Daoy (cell line): ENCODE results near the gene PLAAT2. TPM values are rescaled to one million over a fixed set of nuclear protein-coding genes. Genes with fewer than 3 reads are reported as not detected.
"Not testable (repeated sequence)": the region's sequence is repeated elsewhere in the genome, so short reads cannot be mapped to it uniquely, and the experiment has no call there.

ENCODE experiments used
- DNase-seq: peaks from one replicate; pipeline ENCODE4 v3.0.0-alpha.2; 2015; ENCODE audit warnings: low read depth
- total RNA-seq: library from RNA; depleted of rRNA; stranded (reverse); fragments of >200 nt; shearing (Covaris generic); gene quantifications from 2 replicates; pipeline ENCODE4 v1.2.3, GENCODE V29; 2014

The PLAAT2 gene
- total RNA-seq, 1 experiment from 2014 or later = not detected

DNA sequence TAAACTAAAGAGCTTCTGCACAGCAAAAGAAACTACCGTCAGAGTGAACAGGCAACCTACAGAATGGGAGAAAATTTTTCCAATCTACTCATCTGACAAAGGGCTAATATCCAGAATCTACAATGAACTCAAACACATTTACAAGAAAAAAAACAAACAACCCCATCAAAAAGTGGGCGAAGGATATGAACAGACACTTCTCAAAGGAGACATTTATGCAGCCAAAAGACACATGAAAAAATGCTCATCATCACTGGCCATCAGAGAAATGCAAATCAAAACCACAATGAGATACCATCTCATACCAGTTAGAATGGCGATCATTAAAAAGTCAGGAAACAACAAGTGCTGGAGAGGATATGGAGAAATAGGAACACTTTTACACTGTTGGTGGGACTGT is 15.7 kb upstream of the PLAAT2 start:
- not testable (repeated sequence) for DNase-seq

DNA sequence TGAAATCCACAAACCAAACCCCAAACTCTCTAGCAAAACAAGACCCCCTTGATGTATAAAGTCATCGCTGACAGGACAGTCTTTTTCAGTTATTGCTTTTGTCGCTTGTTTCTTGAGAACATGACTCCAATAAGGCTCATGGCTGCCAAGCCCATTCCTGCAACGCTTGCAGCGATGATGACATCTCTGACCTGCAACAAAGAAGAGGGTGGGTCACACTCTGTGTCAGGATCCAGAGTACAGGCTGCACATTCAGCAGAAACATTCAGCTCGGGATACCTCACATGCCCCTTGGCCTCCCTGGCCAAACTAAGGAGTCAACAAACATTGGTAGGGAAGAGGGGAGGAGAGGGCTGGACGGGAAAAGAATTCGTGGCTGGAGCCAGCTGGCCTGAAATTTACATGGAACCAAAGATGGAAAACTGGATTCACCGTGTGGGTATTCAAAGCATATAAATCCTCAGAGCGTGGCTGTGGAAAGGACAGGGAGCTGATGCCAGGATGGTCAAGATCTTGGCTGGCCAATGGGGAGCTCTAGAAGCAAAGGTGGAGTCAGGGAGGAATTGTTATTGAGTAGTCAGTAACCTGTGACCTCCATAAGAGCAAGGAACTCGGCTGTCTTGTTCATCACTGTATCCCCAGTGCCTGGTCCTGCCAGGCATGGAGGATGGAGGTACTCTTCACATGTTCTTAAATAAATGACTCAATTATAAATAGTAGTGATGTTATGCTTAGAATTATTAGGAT is 11.8 kb upstream of the PLAAT2 start:
- peak; percentile 18 for DNase-seq

DNA sequence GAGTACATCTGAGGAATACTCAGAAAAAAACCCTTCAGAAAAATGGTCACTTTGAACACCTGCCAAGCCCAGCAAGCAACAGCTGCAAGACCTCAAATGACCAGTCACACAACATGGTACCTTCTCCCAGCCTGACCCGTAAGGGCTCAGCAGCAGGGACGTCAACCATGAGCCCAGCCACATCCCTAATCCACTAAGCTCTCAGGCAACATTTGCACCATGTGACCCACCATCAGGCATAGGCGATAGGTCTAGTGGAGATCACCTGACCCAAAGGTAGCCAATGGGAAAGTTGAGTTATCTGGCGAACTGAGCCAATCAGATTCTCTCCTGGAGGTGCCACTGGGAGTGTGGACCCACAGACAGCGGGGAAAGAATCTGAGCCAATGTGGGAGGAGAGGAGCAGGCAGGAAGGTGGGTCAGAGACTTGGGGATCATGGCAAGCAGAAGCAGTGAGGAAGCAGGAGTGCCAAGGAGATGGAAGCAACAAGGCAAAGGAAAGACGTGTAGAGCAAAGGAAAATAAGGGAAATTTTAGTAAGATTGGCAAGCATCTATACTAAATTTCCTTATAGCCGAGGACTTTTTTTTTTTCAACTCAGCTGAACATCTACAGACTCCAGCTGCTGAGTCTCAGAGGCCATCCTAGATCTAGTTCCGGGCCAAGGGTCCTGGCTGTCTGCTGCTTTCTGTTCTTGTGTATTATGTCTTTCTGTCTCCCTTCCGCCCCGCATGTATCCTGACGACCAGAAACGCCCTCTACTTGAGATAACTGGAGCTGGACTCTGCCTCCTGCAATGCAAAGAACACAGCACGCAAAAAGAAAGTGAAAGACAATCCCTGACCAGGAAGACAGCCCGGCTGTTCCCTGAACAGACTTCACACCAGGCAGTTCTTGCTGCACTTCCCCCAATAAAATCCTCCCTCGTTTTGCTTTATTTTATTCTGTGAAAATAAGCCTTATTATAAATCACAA is 11.0 kb upstream of the PLAAT2 start:
- peak; percentile 79 for DNase-seq

DNA sequence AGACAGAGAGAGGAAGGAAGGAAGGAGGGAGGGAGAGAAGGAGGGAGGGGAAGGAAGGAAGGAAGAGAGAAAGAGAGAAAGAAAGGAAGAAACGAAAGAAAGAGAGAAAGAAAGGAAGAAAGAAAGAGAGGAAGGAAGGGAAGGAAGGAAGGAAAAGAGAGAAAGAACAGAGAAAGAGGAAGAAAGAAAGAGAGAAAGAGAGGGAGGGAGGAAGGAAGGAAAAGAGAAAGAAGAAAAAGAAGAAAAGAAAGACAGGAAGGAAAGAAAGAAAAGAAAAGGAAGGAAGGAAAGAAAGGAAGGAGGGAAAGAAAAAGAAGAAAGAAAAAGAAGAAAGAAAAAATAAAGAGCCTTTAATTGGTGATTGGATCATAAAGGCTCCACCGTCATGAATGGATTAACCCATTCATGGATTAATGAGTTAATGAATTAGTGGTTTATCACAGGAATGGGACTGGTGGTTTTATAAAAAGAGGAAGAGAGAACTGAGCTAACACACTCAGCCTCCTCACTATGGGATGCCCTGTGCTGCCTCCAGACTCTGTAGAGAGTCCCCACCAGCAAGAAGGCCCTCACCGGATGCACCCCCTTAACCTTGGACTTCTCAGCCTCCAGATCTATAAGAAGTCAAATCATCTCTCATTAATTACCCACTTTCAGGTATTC is 9.0 kb upstream of the PLAAT2 start:
- no peak for DNase-seq

DNA sequence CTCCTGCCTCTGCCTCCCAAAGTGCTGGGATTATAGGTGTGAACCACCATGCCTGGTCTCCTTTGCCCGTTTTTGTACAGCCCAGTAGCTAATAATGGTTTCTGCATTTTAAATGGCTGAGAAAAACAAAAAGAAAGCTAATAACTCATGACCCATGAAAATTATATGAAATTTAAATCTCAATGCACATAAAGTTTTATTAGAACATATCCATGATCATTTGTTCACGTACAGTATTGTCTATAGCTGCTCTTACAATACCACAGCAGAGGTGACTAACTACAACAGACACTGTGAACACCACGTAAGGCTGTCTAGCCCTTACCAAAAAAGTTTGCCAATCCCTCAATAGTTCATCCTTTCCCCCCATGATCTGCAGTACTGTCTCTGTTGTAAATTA is 6.4 kb upstream of the PLAAT2 start:
- DNase-seq = no peak

DNA sequence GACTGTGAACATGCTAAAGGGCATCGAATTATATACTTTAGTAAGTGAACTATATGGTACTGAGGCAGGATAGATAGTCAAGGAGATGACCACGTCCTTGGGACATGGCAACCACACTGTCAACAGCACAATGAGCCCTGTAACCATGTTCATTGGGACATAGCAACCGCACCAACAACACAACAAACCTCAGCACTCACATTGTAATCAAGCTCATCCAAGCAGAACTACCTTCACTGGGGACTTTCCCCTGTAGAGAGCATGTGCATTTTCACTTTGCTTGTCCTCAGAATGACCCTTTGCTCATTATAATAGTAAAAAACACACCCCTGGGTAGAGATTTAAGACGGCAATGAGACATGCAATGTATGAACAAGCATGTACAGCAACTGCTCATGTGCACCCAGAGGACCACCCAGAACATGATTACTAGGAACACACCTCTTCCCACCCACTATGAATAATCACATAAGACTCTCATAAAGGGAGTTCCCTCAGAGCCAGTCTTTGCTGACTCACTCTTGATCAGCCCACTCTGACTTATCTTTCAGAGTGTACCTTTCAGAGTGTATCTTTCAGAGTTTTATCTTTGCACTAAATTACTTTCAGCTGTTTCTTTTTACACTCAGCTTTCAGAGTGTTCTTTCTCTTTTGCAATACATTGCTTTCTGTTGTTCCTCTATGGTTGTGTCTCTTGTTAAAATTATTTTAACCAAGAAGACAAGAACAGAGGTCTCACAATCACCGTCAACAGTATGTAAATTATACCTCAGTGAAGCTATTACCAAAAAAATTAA is 4.1 kb upstream of the PLAAT2 start:
- peak; percentile 89 for DNase-seq

DNA sequence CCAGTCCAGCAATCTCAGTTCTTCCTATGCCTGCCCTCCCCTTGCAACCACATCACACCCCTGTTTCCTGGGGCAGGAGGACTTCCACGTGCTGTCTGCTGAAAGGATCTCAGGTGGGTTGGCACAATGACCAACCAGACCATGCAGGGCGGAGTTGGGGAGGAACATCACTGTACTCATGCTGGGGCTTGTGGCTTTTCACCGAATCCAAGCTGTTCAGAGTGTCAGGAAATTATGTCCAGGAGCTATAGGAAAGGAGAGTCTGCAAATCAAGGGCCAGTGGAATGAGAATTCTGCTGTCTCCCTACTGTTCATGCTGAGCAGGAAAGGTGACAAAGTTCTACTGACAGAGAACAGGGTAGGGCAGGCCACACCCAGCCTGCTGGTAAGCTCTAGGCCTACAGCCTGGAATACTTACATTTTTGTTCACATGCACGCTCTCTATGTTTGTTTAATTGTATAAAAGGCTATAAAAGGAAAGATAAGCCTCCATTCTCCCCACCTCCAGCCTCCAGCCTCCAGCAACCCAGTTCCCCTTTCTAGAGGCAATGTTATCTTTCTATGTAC is 1.7 kb upstream of the PLAAT2 start:
- DNase-seq = no peak

DNA sequence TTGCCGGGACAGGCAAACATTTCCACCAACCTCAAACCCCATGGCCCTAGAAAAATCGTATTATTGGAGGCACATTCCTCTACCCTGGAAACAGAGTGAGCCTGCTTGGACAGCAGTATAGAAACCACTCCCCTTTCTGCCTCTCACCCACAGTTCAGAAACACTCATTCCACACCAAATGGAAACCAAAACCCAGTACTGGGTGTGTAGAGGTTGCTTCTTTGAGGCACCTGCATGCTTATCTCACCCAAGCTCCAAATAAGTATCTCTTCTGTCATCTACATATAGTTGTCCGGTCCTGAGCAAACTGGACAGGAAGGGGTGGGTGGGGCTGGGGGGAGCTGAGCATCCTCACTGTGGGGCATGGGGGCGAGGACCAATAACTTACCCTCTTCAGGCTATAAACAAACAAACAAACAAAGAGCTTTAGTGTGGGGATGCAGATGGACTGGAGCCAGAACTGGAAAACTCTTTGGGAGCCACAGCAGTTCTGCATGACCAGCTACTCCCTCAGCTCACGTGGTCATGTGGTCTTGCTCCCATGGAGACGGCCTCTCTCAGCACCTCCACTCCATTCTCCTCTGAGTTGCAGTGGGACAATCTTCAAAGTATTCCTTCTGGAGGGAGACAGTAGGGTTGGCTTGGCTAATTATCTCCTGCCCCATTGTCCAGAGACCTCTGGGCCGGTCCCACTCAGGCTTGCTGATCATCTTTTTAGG is 1.0 kb upstream of the PLAAT2 start:
- DNase-seq = no peak

DNA sequence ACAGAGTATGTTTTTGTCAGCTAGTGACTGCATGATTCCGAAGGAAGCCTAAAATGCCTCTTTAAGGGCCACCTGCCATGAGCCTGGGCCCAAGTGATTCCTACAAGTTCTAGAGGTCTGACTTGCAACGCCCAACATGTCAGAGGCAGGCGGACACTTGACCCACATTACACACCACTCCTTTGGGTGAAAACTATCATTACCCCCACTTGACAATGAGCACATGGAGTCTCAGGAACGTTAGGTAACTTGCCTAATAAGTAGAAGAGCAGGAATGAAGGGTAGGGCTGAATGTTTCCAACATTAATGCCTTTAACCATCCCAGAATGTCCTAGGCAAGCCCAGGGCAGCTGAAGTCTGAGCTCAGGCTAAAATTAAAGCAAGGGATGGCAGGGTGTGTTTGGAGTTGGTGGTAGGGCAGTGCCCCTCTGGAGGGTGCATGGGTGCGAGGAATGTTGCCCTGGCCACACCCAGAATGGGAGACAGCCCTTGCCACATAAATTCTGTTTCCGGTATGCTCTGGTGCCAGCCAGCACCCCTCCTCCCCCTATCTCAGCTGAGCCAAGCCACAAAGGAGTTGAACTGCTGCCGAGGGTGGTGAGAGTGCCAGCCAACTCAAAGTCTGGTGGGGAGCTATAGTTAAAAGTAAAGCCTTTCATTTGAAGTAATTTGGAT is 2.5 kb downstream of the PLAAT2 start:
- DNase-seq = peak; percentile 52

DNA sequence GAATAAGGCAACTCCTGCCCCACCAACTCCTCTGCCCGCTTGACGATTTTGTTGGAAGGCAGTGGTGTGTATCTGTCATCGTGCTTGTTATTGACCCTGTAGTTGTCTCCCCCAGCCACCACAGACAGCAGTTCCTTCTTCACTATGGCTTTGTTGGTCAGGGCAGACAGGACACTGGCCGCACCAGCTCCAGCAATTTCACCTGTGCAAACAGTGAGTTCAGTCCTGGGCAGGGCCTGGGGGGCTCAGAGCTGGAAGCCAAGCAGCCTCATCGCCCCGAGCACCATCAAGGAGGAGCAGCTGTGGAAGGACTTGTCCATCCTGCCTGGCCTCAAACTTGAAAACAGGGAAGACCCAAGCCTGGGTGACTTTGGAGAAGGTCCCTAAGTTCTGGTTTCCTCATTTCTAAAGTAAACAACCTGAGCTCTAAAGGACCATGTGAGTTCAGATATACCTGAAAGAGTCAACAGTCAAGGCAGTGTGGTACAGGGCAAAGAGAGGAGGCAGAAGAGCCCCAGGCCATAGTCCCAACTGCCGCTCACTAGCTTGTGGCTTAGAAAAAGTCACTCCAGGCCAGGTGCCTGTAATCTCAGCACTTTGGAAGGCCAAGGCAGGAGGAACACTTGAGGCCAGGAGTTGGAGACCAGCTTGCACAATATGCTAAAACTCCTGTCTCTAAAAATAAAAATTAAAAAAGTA is 4.6 kb downstream of the PLAAT2 start:
- DNase-seq = no peak

DNA sequence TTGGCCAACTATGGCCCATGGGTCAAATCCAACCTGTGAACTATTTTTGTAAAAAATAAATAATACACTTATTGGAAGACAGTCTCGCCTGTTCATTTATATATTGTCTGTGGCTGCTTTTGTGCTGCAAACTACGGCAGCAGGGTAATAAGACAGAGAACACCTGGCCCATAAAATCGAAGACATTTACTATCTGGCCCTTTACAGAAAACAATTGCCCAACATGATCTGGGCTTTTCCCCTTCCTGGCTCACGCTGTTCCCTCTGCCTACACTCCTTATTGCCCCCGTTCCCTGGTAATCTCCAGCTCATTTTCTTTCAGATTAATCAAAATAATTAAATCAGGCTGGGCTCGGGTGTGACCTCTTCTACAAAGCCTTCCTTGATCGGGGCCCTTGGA is 5.6 kb downstream of the PLAAT2 start:
- no peak for DNase-seq

DNA sequence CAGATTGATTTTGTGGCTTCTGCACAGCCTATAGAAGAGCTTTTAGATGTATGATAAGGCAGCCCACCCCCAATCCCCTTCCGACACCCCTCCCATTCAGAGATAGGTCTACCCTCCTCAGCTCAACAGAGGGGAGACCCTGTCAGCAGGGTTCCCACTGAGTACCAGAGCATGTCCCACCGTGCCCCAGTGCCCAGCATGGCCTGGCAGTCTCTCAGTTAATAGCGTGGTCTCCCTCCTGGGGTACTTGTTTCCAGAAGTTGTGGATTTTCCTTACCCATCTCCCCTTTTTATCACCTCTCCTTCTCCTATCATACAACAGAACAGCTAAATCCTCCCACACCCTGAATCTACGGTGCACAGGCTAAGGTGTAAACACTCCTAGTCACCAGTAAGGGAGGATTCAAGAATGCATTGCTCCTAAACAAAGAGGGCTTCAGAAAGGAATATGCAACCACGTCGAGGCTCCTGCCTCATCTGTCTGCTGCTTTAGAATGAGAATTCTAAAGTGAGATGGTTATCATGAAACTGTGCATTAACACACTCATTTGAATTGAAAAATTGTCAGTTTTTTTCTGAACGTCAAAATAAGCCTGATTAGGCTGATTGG is 6.7 kb downstream of the PLAAT2 start:
- DNase-seq = no peak

DNA sequence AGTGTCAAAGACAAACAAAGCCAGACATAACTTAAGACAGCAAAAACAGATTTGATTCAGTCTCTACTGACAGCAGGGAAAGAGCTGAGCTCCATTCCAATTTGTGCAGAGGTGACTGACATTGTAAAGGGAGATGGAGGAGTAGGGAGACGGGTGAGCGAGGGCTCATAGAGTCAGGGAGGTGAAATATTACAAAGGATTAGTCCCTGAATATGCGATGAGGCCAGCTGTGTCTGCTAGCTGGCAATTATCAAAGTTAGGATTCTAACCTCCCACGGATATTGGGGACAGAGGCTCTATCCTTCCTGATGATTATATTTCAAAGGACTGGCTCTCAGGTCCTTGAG is 8.3 kb downstream of the PLAAT2 start:
- DNase-seq = no peak

DNA sequence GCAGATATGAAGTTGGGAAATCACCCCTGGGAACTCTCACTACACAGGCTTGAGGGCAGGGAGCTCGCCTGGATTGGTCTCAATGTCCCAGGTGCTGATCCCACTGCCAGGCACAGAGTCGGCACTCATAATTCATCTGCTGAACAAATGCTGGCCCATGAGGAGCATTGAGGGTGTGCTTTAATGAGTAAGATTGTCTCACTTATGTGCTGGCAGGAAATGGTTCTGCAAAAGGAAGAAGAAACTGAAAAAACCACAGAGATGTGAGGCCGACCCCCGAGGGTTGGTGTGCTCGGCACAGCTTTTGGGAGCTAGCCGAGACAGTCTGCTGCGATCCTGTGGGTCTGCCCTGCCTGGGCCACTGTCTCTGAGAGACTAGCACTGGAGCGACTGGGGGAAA is 9.4 kb downstream of the PLAAT2 start:
- DNase-seq = peak; percentile 17

DNA sequence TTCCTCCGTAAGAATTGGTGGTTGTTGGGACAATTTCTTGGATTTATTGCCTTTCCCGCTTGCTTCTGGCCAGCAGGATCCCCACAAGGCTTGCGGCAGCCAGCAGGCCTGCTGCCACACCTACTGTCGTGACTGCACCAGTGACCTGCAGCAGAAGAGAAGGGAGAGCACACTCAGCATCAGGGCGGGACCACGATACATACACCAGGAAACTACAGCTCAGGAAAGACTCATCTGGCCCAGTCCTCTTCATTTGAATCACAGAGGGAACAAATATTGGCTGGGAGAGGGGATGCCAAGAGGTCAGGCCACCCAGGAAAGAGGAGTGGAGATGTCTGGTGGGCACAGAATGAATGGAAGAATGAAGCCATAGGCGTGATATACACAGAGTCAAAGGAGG is 10.3 kb downstream of the PLAAT2 start:
- DNase-seq = no peak

DNA sequence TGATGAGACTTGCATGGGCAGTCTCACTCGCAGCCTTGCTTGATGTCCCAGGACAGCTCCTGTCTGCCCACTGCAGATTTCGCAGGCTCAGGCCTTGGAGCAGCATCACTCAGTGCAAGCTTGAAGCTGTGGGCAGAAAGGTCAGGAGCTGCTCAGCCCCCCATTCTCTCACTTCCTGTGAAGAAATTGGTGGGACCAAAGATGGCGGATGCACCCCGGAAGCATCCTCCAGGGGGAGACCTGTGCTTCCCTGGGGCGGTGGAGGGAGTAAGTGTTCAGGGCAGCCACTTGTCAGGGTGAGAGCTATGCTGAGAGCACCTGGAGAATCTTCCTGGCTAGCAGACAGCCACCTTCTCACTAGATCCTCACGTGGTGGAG is 11.3 kb downstream of the PLAAT2 start:
- no peak for DNase-seq

DNA sequence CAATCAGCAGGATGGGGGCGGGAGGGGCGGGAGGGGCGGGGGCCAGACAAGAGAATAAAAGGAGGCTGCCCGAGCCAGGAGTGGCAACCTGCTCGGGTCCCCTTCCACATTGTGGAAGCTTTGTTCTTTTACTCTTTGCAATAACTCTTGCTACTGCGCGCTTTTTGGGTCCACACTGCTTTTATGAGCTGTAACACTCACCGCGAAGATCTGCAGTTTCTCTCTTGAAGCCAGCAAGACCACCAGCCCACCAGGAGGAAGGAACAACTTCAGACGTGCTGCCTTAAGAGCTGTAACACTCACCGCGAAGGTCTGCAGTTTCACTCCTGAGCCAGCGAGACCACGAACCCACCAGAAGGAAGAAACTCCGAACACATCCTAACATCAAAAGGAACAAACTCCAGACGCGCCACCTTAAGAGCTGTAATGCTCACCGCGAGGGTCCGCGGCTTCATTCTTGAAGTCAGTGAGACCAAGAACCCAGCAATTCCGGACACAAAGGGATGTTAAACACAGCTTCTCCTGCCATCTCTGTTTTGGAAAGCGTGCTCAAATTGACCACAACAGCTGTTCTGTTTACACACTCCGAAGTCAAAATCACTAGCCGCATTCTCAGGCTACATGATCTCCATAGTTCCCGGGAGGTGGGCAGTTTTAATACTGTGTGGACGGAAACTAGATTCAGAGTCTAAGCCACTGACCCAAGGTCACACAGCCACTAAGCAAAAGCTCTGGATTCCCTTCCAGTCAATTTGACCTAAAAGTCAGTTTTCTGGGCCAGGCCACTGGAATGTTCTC is 11.9 kb downstream of the PLAAT2 start:
- DNase-seq = no peak

DNA sequence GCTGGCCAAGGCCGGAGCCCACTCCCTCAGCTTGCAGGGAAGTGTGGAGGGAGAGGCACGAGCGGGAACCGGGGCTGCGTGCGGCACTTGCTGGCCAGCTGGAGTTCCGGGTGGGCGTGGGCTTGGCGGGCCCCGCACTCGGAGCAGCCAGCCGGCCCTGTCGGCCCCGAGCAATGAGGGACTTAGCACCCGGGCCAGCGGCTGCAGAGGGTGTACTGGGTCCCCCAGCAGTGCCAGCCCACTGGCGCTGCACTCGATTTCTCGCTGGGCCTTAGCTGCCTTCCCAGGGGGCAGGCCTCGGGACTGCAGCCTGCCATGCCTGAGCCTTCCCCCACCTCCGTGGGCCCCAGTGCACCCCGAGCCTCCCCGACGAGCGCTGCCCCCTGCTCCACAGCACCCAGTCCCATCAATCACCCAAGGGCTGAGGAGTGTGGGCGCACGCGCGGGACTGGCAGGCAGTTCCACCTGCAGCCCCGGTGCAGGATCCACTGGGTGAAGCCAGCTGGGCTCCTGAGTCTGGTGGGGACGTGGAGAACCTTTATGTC is 13.0 kb downstream of the PLAAT2 start:
- DNase-seq = not testable (repeated sequence)
